Tibial nerve (tissue), 3 donors: ENCODE data around the gene BRSK1.
A peak's percentile ranks its signal among the peaks of the same experiment; 100 is the strongest.

Source experiments
- POLR2A ChIP-seq, 2 donors: fragments of 450-650 bp; IDR thresholded peaks; one replicate each; pipeline ENCODE4 v1.6.1; 2017; ENCODE audit warnings: antibody characterized with exemption in 2 of 2, mild to moderate bottlenecking in 2 of 2, moderate library complexity in 2 of 2
- TF ChIP-seq, protein P1 (sequence below), 5 experiments: fragments of 200-600 bp in 3 of 5; fragments of 450-650 bp in 2 of 5; sonication (generic) in 3 of 5; IDR thresholded peaks; one replicate each; pipeline ENCODE4 v1.5.1; 2016 to 2019; ENCODE audit warnings: antibody characterized with exemption in 5 of 5, mild to moderate bottlenecking in 3 of 5, moderate library complexity in 2 of 5

GRCh38 chr19:55341171-55341588, 57.4 kb downstream of the BRSK1 start:
- TF ChIP-seq, protein P1, sequence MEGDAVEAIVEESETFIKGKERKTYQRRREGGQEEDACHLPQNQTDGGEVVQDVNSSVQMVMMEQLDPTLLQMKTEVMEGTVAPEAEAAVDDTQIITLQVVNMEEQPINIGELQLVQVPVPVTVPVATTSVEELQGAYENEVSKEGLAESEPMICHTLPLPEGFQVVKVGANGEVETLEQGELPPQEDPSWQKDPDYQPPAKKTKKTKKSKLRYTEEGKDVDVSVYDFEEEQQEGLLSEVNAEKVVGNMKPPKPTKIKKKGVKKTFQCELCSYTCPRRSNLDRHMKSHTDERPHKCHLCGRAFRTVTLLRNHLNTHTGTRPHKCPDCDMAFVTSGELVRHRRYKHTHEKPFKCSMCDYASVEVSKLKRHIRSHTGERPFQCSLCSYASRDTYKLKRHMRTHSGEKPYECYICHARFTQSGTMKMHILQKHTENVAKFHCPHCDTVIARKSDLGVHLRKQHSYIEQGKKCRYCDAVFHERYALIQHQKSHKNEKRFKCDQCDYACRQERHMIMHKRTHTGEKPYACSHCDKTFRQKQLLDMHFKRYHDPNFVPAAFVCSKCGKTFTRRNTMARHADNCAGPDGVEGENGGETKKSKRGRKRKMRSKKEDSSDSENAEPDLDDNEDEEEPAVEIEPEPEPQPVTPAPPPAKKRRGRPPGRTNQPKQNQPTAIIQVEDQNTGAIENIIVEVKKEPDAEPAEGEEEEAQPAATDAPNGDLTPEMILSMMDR (IDR thresholded peaks at IDR 0.05) = no peak
- peak in 1 of 2 donors; percentile 16 for TF ChIP-seq POLR2A (IDR thresholded peaks at IDR 0.05)
